GM12891 (cell line): ENCODE measurements around the gene CAMK1D.

Experiments used
- POLR2A ChIP-seq: IDR thresholded peaks from 2 replicates; pipeline ENCODE4 v1.6.1; 2011; ENCODE audit warnings: low read depth, low read length, control low read depth
- POLR2AphosphoS5 ChIP-seq: IDR thresholded peaks from 2 replicates; pipeline ENCODE4 v1.6.1; 2011; ENCODE audit warnings: low read depth, low read length, control low read depth
- SPI1 ChIP-seq: IDR thresholded peaks from 2 replicates; pipeline ENCODE4 v1.6.1; 2011; ENCODE audit warnings: low read depth, low read length, control low read depth

- TF ChIP-seq POLR2A (no peak), SPI1 (no peak), POLR2AphosphoS5 (no peak)
These were observed 435.3 kb downstream of the CAMK1D start for GRCh38 chr10:12784646-12785045.
